Measurements from ENCODE around the gene TFR2. TPM values are rescaled to one million over a fixed set of nuclear protein-coding genes. Genes with fewer than 3 reads are reported as not detected.

TFR2 gene
- under 1 TPM in 1 of 2 donors, not detected in 1; 0.26 TPM for total RNA-seq

DNA sequence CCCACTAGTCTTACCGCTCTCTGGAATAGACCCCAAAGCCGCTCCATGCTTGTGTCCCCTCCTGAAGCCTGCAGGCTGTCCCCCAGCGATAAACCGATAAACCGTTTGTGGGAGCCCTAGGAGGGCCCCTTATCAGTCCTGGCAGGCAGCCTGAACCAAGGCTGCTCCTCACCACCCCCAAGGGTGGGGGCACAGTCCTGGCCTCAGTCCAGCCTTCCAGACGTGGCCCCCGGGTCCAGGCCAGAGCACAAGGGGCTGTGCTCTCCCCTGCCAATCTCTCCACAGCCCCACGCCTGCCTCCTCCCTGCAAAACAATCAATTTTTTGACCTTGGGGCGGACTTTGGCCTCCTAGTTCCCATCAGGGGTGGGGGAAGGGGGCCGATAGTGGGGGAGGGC, at the start of gene TFR2:
TFR2 (minus strand) TSS at position 90 of the 397 bp plus-strand sequence; CDS start at position 47, 43 bp downstream.
- no peaks in the 10 kb centered on the region for H3K36me3 ChIP-seq (replicated peaks in 1 of 2; ENCODE audit: insufficient read depth in 1 of 2, low read depth in 2 of 2)
- WGBS, 2 donors = 5 to 19% methylated on average over 7 to 10 of the region's 10 CpGs
- no peaks in the 10 kb centered on the region for H3K27me3 ChIP-seq
- no peak within 1 kb of the TSS for H3K4me3 ChIP-seq
- H3K4me1 ChIP-seq = peaks cover 18% of the 10 kb centered on the region
- DNase-seq (no peak), ATAC-seq (no peak)
- intact Hi-C loops (cut with DNase I) = no loop called here
- no peaks in the 10 kb centered on the region for H3K9me3 ChIP-seq
- TF ChIP-seq POLR2A (IDR thresholded peaks at IDR 0.05) = no peak
- TF ChIP-seq, protein P1, sequence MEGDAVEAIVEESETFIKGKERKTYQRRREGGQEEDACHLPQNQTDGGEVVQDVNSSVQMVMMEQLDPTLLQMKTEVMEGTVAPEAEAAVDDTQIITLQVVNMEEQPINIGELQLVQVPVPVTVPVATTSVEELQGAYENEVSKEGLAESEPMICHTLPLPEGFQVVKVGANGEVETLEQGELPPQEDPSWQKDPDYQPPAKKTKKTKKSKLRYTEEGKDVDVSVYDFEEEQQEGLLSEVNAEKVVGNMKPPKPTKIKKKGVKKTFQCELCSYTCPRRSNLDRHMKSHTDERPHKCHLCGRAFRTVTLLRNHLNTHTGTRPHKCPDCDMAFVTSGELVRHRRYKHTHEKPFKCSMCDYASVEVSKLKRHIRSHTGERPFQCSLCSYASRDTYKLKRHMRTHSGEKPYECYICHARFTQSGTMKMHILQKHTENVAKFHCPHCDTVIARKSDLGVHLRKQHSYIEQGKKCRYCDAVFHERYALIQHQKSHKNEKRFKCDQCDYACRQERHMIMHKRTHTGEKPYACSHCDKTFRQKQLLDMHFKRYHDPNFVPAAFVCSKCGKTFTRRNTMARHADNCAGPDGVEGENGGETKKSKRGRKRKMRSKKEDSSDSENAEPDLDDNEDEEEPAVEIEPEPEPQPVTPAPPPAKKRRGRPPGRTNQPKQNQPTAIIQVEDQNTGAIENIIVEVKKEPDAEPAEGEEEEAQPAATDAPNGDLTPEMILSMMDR (IDR thresholded peaks at IDR 0.05) = no peak
- H3K27ac ChIP-seq = no peak within 1 kb of the TSS

DNA sequence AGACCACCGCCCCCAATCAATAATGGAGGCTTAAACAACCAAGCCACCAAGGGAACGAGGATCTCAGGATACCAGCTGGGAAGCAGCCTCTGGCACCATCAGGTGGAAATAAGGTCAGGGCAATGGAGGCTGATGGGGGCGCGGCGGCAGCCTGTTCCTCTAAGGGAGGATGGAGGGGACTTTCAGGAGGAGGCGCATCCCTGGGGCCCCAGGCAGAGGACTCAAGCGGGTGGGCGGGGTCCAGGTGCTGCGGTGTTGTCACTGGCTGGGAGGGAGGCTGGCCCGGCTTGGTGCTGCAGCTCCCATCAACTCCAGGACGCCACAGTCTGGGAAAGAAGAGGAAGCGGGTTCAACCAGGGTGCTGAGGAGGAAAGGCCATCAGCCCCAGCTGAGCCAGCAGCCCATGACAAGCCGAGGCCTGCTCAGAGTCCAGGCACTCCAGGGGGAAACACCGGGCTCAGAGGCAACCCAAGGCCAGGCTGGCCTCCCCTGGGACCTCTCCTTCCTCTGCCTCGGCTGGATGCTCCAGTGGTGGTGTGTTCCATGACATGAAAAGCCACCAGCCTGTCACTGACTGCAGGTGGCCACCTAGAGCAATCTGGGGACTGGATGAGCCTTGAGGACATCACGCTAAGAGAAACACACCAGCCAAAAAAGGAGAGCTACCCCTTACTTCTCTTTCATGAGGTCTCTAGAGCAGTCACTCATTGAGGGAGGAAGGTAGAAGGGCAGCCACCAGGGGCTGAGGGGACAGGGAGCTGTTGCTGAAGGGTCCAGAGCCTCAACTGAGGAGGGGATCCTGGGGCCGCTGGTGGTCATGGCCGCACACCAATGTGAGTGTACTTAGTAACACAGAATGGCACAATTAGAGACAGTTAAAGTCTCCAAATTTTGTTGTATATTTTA, 48.1 kb upstream of the TFR2 start:
- DNase-seq (no peak), ATAC-seq (no peak)
- peaks cover 6 to 30% of the 10 kb centered on the region in 2 donors for H3K36me3 ChIP-seq (replicated peaks in 1 of 2; ENCODE audit: insufficient read depth in 1 of 2, low read depth in 2 of 2)
- H3K4me3 ChIP-seq = no peak overlapping the region
- H3K9me3 ChIP-seq = no peaks in the 10 kb centered on the region
- intact Hi-C loops (cut with DNase I) = loop anchor here (10.0 kb wide), 1 partner anchor 215 kb away; the partner anchor contains the start of gene TSC22D4
- no peak for TF ChIP-seq POLR2A (IDR thresholded peaks at IDR 0.05)
- TF ChIP-seq, protein P1 (IDR thresholded peaks at IDR 0.05) = no peak
- 83 to 86% methylated on average over 9 to 17 of the region's 18 CpGs for WGBS, 2 donors
- H3K27ac ChIP-seq = no peak overlapping the region
- H3K27me3 ChIP-seq = no peaks in the 10 kb centered on the region
- peaks cover 52% of the 10 kb centered on the region for H3K4me1 ChIP-seq

DNA sequence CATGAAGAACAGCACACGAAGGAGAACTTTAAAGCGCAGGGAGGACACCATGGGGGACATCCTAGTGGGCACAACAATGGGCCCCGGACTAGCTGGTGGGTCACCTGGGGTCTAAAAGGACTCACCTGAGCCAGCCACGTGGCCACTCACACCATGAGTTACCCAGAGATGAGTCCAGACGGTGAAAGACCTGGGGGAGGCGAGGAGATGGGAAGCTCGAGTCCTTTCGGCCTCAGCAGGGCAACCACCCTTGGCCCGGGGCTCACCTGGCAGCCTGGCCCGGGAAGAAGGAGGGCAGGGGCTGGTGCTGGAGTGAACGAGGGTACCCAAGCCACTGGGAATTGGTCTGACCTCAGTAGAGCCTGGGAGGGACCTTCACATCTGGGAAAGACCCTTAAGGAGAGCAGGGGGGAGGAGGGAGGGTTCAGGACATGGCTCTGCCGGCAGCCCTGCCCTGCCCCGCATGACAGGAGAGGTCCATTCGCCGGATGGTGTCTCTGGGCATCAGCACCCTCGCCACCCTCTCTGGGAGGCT, 47.0 kb upstream of the TFR2 start:
- Histone ChIP-seq H3K9me3 (no peaks in the 10 kb centered on the region), H3K4me3 (no peak overlapping the region), H3K27me3 (no peaks in the 10 kb centered on the region), H3K36me3 (replicated peaks in 1 of 2; ENCODE audit: insufficient read depth in 1 of 2, low read depth in 2 of 2) (peaks cover 10 to 41% of the 10 kb centered on the region in 2 donors), H3K4me1 (peaks cover 51% of the 10 kb centered on the region), H3K27ac (no peak overlapping the region)
- intact Hi-C loops (cut with DNase I) = loop anchor here (10.0 kb wide), 1 partner anchor 214 kb away; the partner anchor contains the start of gene TSC22D4
- DNase-seq (no peak), ATAC-seq (no peak)
- 77 to 85% methylated on average over 15 to 16 of the region's 16 CpGs for WGBS, 2 donors
- TF ChIP-seq, protein P1 (IDR thresholded peaks at IDR 0.05) = no peak
- TF ChIP-seq POLR2A (IDR thresholded peaks at IDR 0.05) = no peak

DNA sequence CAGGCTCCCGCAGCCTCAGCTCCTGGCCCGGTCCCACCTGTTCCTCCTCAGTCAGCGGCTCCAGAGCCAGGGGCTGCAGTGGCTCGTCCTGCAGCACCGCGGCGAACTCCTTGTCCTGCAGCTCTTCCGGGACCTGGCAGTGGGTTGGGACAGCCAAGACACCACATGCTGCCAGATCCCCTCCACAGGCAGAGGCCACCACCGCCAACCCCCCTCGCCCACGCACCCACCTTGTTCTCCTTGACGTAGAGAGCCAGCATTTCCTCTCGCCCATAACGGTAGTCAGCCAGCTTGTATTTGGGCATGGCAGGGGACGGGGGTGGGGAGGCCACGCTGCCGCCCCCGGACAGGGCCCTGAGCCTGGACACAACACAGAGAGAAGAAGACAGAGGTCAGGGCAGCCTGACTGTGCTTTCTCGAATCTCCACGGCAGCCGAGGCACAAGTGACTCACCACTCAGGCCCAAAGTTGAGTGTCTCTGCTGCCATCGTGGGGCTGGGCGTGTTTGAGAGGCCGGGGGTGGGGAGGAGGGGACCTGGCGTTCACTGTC, 46.5 kb upstream of the TFR2 start:
- ATAC-seq (no peak), DNase-seq (no peak)
- H3K36me3 ChIP-seq (replicated peaks in 1 of 2; ENCODE audit: insufficient read depth in 1 of 2, low read depth in 2 of 2) = peaks cover 10 to 46% of the 10 kb centered on the region in 2 donors
- H3K27me3 ChIP-seq = no peaks in the 10 kb centered on the region
- intact Hi-C loops (cut with DNase I) = loop anchor here (10.0 kb wide), 1 partner anchor 213 kb away; the partner anchor contains the start of gene TSC22D4
- no peak overlapping the region for H3K4me3 ChIP-seq
- 78 to 80% methylated on average over 19 to 24 of the region's 25 CpGs for WGBS, 2 donors
- H3K27ac ChIP-seq = no peak overlapping the region
- peaks cover 46% of the 10 kb centered on the region for H3K4me1 ChIP-seq
- H3K9me3 ChIP-seq = no peaks in the 10 kb centered on the region
- no peak for TF ChIP-seq POLR2A (IDR thresholded peaks at IDR 0.05)
- TF ChIP-seq, protein P1 (IDR thresholded peaks at IDR 0.05) = no peak
